GM21381 (cell line): ENCODE data around the gene LUC7L2.
"Not testable (repeated sequence)": the region's sequence is repeated elsewhere in the genome, so short reads cannot be mapped to it uniquely, and the experiment has no call there.

Experiments used
- ATAC-seq: cut with Tn5 transposase; IDR thresholded peaks from one replicate; pipeline ENCODE4 v1.9.1; 2021; ENCODE audit warnings: mild to moderate bottlenecking, moderate library complexity; ENCODE audit not compliant: unreplicated experiment

LUC7L2 gene

GRCh38 chr7:139439375-139439774 lies 79.7 kb downstream of the LUC7L2 start:
- no peak for ATAC-seq

- ATAC-seq, result no peak
Measured at GRCh38 chr7:139441961-139442360, 82.3 kb downstream of the LUC7L2 start.

- ATAC-seq, result no peak
Measured at GRCh38 chr7:139446051-139446890, 86.6 kb downstream of the LUC7L2 start.

GRCh38 chr7:139450851-139451250 lies 91.2 kb downstream of the LUC7L2 start:
- ATAC-seq, result no peak

GRCh38 chr7:139451638-139452037 lies 91.9 kb downstream of the LUC7L2 start:
- ATAC-seq, result no peak

GRCh38 chr7:139452958-139453672 lies 93.4 kb downstream of the LUC7L2 start:
- ATAC-seq, result no peak

- ATAC-seq, result no peak
Measured at GRCh38 chr7:139453673-139454321, 94.1 kb downstream of the LUC7L2 start.

- ATAC-seq, result no peak
Measured at GRCh38 chr7:139455789-139456188, 96.1 kb downstream of the LUC7L2 start.

- ATAC-seq, result no peak
Measured at GRCh38 chr7:139456511-139456910, 96.8 kb downstream of the LUC7L2 start.

- no peak for ATAC-seq
Measured at GRCh38 chr7:139457153-139457946, 97.7 kb downstream of the LUC7L2 start.

GRCh38 chr7:139463421-139463820 lies 103.7 kb downstream of the LUC7L2 start:
- not testable (repeated sequence) for ATAC-seq

- ATAC-seq, result not testable (repeated sequence)
Measured at GRCh38 chr7:139464511-139464910, 104.8 kb downstream of the LUC7L2 start.

GRCh38 chr7:139465072-139465471 lies 105.4 kb downstream of the LUC7L2 start:
- not testable (repeated sequence) for ATAC-seq

GRCh38 chr7:139467729-139468128 lies 108.0 kb downstream of the LUC7L2 start:
- not testable (repeated sequence) for ATAC-seq

GRCh38 chr7:139468281-139468680 lies 108.6 kb downstream of the LUC7L2 start:
- not testable (repeated sequence) for ATAC-seq

GRCh38 chr7:139471740-139472353 lies 112.2 kb downstream of the LUC7L2 start:
- no peak for ATAC-seq
